Kidney capillary endothelial cell (primary cell): ENCODE results near the gene HS3ST5.
"Not testable (repeated sequence)": the region's sequence is repeated elsewhere in the genome, so short reads cannot be mapped to it uniquely, and the experiment has no call there.

Experiments
- DNase-seq: peaks from one replicate; pipeline ENCODE4 v3.0.0-alpha.2; 2018; ENCODE audit warnings: low spot score

Gene HS3ST5

GRCh38 chr6:114276783-114277182 is 66.0 kb downstream of the HS3ST5 start:
- no peak for DNase-seq

GRCh38 chr6:114274836-114275235 is 68.0 kb downstream of the HS3ST5 start:
- DNase-seq = no peak

- DNase-seq = no peak
Measured at GRCh38 chr6:114272582-114272981, 70.2 kb downstream of the HS3ST5 start.

GRCh38 chr6:114271405-114271804 is 71.4 kb downstream of the HS3ST5 start:
- DNase-seq = no peak

GRCh38 chr6:114267897-114268296 is 74.9 kb downstream of the HS3ST5 start:
- no peak for DNase-seq

- no peak for DNase-seq
Measured at GRCh38 chr6:114260810-114261209, 82.0 kb downstream of the HS3ST5 start.

- DNase-seq = no peak
Measured at GRCh38 chr6:114258376-114258775, 84.4 kb downstream of the HS3ST5 start.

- DNase-seq = no peak
Measured at GRCh38 chr6:114253431-114253830, 89.4 kb downstream of the HS3ST5 start.

- no peak for DNase-seq
Measured at GRCh38 chr6:114249522-114249921, 93.3 kb downstream of the HS3ST5 start.

- no peak for DNase-seq
Measured at GRCh38 chr6:114247101-114247500, 95.7 kb downstream of the HS3ST5 start.

- no peak for DNase-seq
Measured at GRCh38 chr6:114240796-114241195, 102.0 kb downstream of the HS3ST5 start.

- no peak for DNase-seq
Measured at GRCh38 chr6:114228675-114229074, 114.1 kb downstream of the HS3ST5 start.

GRCh38 chr6:114227944-114228468 is 114.8 kb downstream of the HS3ST5 start:
- no peak for DNase-seq

- no peak for DNase-seq
Measured at GRCh38 chr6:114220241-114220640, 122.6 kb downstream of the HS3ST5 start.

- DNase-seq = no peak
Measured at GRCh38 chr6:114218437-114219340, 124.1 kb downstream of the HS3ST5 start.

GRCh38 chr6:114217996-114218395 is 124.8 kb downstream of the HS3ST5 start:
- not testable (repeated sequence) for DNase-seq

- DNase-seq = no peak
Measured at GRCh38 chr6:114216789-114217467, 125.9 kb downstream of the HS3ST5 start.

GRCh38 chr6:114210467-114210866 is 132.4 kb downstream of the HS3ST5 start:
- no peak for DNase-seq

GRCh38 chr6:114203460-114203859 is 139.4 kb downstream of the HS3ST5 start:
- no peak for DNase-seq

- no peak for DNase-seq
Measured at GRCh38 chr6:114202389-114202788, 140.4 kb downstream of the HS3ST5 start.

GRCh38 chr6:114200891-114201290 is 141.9 kb downstream of the HS3ST5 start:
- DNase-seq = no peak

GRCh38 chr6:114195631-114196403 is 147.0 kb downstream of the HS3ST5 start:
- no peak for DNase-seq
